NCI-H1694 treated with DMSO at 0.1 percent for 48 hours (cell line): ENCODE data around the gene VAMP1.
"Not testable (repeated sequence)": the region's sequence is repeated elsewhere in the genome, so short reads cannot be mapped to it uniquely, and the experiment has no call there.

ENCODE experiments used
- DNase-seq: peaks from one replicate; lab custom pipeline; 2025; lab: John Stamatoyannopoulos, UW

Gene VAMP1

GRCh38 chr12:6469609-6470374 lies 685 bp downstream of the VAMP1 start:
- no peak for DNase-seq

DNA sequence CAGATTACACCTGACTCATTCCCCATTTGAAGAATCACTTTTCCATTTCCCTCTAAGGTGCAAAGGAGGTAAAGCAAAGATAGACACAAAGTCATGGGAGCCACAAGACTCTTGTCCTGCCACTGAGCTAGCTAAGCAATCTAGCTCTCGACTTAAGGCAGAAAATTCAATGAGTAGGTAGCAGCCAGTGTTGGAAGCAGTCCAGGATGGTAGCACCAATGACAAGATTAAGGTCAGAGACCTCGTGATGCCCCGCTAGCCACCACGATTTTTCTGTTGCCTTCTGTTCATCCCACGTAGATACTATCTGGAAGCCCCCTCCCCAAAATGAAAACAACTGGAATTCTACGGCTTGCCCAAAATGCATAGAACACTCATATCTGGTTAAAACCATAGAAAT lies 1.4 kb downstream of the VAMP1 start:
- no peak for DNase-seq

- no peak for DNase-seq
These were observed 2.2 kb downstream of the VAMP1 start for GRCh38 chr12:6468283-6468575.

DNA sequence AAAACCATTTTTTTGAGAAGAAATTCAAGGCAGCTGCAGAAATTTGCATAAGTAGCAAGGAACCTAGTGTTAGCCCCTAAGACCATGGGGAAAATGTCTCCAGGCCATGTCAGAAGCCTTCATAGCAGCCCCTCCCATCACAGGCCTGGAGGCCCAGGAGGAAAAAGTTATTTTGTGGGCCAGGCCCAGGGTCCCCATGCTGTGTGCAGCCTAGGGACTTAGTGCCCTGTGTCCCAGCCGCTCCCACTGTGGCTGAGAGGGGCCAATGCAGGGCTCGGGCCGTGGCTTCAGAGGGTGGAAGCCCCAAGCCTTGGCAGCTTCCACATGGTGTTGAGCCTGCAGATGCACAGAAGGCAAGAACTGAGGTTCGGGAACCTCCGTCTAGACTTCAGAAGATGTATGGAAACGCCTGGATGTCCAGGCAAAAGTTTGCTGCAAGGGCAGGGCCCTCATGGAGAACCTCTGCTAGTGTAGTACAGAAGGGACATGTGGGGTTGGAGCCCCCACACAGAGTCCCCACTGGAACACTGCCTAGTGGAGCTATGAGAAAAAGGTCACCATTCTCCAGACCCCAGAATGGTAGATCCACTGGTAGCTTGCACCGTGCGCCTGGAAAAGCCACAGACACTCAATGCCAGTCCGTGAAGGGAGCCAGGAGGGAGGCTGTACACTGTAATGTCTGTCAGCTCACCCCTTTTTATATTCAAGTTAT lies 2.8 kb downstream of the VAMP1 start:
- not testable (repeated sequence) for DNase-seq

DNA sequence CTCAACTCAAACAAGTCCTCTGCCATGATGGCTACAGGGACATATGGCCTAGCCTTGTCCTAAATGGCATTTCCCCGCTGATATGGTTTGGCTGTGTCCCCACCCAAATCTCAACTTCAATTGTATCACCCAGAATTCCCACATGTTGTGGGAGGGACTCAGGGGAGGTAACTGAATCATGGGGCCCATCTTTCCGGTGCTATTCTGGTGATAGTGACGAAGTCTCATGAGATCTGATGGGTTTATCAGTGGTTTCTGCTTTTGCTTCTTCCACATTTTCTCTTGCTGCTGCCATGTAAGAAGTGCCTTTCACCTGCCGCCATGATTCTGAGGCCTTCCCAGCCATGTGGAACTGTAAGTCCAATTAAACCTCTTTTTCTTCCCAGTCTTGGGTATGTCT lies 3.7 kb downstream of the VAMP1 start:
- DNase-seq, result not testable (repeated sequence)

DNA sequence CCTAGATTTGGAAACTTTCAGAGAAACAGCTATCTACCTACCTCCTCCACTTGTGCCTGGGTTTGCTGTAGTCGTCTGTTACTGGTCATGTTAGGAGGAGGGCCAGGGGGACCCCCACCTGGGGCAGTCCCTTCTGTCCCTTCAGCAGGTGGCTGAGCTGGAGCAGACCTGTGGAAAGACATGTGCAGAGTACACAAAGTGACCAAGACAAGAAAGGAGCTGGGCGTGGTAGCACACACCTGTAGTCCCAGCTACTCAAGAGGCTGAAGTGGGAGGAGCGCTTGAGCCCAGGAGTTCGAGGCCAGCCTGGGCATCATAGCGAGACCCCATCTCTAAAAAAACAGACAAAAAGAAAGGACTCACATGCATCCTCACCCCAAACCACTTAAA lies 4.3 kb downstream of the VAMP1 start:
- no peak for DNase-seq

DNA sequence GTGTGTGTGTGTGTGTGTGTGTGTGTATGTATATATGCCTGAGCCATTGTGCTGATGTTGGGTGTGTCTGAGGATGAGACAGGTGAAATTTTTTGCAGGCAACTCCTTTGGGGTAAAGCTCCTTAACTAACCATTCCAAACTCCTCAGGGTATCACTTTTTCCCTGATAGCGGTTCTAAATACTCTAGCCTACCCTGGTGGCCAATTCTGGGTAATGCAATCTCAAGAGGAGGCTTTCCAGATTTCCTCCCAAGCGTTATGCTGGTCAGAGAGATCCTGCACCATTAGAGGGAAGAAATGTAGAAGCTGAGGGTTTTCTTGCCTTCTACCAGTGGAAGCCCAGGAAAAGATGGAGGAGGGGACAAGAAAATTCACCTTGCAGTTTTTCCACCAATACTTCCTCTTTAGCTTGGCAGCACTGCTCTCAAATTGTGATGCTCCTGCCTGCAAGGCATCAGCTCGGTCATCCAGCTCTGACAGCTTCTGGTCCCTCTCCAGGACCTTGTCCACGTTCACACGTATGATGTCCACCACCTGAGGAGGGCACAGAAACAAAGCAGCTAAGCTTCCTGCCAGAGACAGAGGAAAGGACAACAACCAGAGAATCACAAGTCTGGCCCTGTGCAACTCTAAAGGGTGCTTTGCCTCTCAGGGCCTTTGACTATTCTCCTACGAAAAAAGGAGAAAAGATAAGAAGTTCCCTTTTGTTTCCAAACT lies 4.9 kb downstream of the VAMP1 start:
- peak; percentile 65 for DNase-seq

DNA sequence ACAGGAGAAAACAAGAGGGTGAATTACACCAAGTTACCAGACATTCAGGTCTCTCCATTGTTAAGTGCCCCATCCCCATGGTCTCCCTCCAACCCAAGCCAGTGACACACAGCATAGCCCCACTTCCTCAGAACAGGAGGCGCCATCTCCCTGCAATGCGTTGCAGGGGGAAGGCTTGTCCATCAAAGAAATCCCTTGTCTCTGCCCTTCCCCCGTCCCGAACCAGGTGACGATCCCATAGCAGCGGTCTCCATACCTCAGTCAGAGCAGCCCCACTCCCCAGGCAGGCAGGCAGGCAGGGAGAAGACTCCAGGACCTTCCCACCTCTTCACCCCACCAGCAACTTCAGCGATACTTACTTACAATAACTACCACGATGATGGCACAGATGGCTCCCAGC lies 5.9 kb downstream of the VAMP1 start:
- no peak for DNase-seq

DNA sequence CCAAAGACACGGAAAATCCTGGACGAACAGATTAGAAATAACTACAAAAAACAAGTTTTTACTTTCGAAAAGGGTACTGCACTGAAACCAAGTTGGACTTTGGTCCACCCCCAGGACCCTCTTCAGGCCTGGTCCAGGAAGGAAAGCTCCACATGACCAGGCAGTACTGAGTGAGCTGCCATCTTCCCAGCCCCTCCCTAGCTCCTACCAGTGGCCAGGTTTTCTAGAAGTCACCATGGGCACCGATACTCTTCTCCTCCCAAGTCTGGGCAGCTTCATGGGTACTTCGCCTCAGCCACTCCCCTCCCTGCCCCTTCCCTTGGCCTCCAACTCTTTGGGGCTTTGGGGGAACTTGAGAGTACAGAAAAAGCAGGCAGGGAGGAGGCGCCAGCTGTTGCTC lies 6.6 kb downstream of the VAMP1 start:
- DNase-seq, result no peak

DNA sequence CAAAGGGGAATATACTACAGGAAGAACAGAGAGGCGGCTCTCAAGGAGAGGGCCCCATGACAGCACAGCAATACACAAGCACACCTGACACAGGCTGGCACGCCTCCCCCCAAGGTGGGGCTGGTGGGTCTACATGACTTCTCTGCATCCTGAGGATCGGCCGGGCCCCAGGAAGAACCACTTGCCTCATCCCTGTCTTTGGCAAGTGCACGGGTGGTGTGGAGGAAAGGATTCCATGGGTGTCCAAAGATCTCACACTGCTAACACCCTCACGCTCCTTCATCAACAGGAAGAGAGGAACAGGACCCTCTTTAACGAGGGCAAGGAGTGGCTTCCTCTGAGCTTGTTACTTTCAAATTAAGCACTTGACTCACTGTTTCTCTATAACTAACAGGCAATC lies 7.3 kb downstream of the VAMP1 start:
- no peak for DNase-seq

DNA sequence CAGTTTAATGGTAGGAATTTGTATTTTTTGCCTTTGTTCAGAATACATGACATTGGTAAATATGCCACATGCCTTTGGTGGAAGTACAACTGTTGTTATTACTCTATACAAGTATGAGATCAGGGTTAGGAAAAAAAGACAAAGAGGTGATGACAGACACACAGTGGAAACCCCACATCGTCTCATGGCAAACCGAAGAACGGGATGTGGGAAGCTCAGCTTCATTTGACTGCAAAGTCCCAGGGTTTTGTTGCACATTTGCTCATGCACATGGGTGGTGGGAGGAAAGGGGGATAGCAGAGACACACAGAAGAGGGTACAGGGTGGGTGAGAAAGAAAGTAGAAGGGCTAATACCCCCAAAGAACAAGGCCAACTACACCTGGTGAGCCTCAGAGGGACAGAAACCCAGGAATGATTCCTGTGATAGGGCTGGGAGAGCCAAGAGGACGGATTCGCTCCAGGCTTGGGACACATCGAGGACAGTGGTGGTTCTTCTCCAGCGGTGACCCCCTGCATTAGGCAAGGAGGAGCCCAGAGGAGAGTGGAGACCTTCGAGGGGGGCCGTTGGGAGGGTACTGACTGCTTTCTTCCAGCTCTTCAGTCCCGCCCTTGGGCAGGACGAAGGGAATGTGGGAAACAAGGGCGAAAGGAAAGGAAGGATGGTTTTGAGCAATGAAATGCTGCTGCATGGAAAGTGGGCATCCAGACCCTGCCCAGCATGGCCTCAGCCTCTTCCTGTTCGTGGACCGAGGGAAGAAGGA lies 8.1 kb downstream of the VAMP1 start:
- DNase-seq, result no peak

DNA sequence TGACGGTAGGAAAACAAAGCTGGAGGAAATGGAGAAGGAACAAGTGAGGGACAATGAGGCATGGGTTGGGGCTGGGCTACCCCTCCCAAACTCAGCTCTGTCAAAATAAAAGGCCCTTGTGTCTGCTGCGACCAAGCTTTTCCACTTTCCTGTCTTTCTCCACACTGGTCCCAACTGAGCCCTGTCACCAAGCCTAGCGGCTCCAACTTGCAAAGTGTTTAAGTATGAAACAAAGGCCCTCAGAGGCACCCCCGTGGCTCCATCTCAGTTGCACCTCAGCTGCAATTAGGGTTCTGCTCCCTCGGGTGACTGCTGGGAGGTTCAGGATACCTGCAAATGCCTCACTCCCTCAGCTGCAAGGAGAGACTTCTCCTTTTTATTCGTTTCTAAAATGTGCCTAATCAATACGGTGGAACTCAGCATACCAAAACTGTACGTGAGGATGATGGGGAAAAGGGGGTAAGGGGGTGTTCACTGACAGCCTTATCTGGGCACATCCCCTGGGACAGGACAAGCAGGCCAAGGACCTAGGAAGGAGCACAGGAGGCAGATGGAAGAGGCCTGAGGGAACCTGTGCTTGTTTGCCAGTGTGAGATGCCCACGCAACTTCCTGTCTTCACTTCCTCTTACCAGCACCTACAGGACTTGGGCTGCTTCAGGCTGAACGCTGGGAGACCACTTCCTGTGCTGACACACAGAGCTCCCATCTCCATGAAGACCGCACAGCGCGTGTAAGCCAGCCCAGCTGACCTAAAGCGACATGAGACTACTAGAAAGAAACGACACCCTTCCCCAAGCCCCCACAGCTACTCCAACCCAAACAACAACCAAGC lies 8.9 kb downstream of the VAMP1 start:
- no peak for DNase-seq

GRCh38 chr12:6460751-6461371 lies 9.6 kb downstream of the VAMP1 start:
- no peak for DNase-seq

DNA sequence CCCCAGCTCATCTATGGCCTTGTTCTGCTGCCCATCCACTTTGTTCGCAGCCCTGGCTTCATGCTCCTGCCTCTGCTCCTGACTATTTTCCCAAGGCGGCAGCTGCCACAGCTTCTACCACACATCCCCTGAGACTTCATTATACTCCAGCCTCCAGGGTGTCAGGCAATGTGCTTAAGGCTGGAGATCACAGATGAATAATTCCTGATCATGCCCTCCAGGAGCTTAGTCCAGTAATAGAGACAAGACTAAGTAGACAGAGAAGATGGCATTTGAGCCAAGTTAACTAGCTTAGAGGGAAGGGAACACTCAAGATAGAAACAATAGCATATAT lies 11.5 kb downstream of the VAMP1 start:
- no peak for DNase-seq

- DNase-seq, result no peak
These were observed 12.0 kb downstream of the VAMP1 start for GRCh38 chr12:6458281-6459003.

GRCh38 chr12:6457220-6457945 lies 13.1 kb downstream of the VAMP1 start:
- DNase-seq, result no peak

- no peak for DNase-seq
These were observed 17.4 kb downstream of the VAMP1 start for GRCh38 chr12:6452944-6453630.

GRCh38 chr12:6452245-6452943 lies 18.1 kb downstream of the VAMP1 start:
- DNase-seq, result no peak
